ENCODE results near the gene NARF. TPM values are rescaled to one million over a fixed set of nuclear protein-coding genes. Genes with fewer than 3 reads are reported as not detected.

The NARF gene
- total and polyA plus RNA-seq, 2 donors (not counting 3 experiments of a cell fraction or from before 2014, with no cell fraction given): 83.4 to 158 TPM

DNA sequence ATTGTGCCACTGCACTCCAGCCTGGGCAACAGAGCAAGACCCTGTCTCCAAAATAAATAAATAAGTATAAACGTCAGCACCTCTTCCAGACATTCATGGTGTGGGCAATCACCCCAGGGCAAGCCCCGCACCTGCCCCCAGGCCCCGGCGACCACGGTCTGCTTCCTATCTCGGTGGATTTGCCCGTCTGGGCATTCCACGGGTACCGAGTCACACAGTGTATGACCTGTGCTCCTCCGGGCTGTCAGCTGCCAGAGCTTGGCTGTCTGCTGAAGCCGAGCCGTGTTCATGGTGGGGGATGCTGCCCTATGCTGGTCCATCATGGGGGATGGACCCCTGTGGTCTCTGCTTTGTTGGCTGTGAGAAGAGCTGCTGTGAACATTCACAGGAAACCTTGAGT lies 23.4 kb upstream of the NARF start:
- no peaks in the 10 kb centered on the region for H3K27me3 ChIP-seq (ENCODE audit: control insufficient read depth in 2 of 2, insufficient read depth in 2 of 2, low read length in 2 of 2)
- H4K20me1 ChIP-seq (replicated peaks; ENCODE audit: control insufficient read depth, extremely low read depth, insufficient read depth, low read length): no peaks in the 10 kb centered on the region
- ChIA-PET POLR2A (no interaction called here), CTCF (interaction anchor here (1.9 kb wide), 1 partner anchor 10 kb away, joined by 8 read pairs; no protein-coding TSS in a partner anchor)
- H2AFZ ChIP-seq (ENCODE audit: low read depth, low read length): no peak overlapping the region
- no peak overlapping the region for H3K4me2 ChIP-seq (ENCODE audit: insufficient read depth, low read length)
- H3K4me1 ChIP-seq (ENCODE audit: control insufficient read depth, extremely low read depth, insufficient read depth, low read length): no peaks in the 10 kb centered on the region
- H3K9me3 ChIP-seq (replicated peaks; ENCODE audit: control insufficient read depth, insufficient read depth, low read length): no peaks in the 10 kb centered on the region
- intact Hi-C loops (cut with micrococcal nuclease): no loop called here
- dilution Hi-C loops (cut with MboI; ENCODE audit: extremely low pct_ligation_motif_present, low sequenced_read_pairs): no loop called here
- DNase-seq (ENCODE audit: low read depth, low spot score): no peak
- H3K27ac ChIP-seq (ENCODE audit: insufficient read depth, low read depth, low read length): no peak overlapping the region
- no peak overlapping the region for H3K9ac ChIP-seq (replicated peaks; ENCODE audit: extremely low read depth, insufficient read depth, low read length)
- BruUV-seq (replicated peaks): no TSS peak
- H3K36me3 ChIP-seq (ENCODE audit: control insufficient read depth in 2 of 2, extremely low read depth in 1 of 2, insufficient read depth in 2 of 2, low read length in 2 of 2): no peaks in the 10 kb centered on the region
- FAIRE-seq: no peak
- no peaks in the 10 kb centered on the region for H3K79me2 ChIP-seq (ENCODE audit: control insufficient read depth, insufficient read depth, low read length)
- no peak overlapping the region for H3K4me3 ChIP-seq (replicated peaks in 1 of 3; ENCODE audit: insufficient read depth in 1 of 3, low read depth in 1 of 3, low read length in 3 of 3)
- no peak for TF ChIP-seq FOS (IDR thresholded peaks at IDR 0.05; ENCODE audit: borderline replicate concordance, insufficient read depth, low read length)
- TF ChIP-seq EZH2 (IDR thresholded peaks at IDR 0.05; ENCODE audit: borderline replicate concordance, low read depth, low read length, severe bottlenecking): no peak
- no peak for TF ChIP-seq MYC (IDR thresholded peaks at IDR 0.05; ENCODE audit: low read depth, low read length)
- TF ChIP-seq JUN (IDR thresholded peaks at IDR 0.05; ENCODE audit: borderline replicate concordance, insufficient read depth, insufficient read length, low read depth): no peak
- TF ChIP-seq GATA2 (IDR thresholded peaks at IDR 0.05; ENCODE audit: insufficient read depth, insufficient read length, low read depth, low read length): no peak
- TF ChIP-seq, protein P1, sequence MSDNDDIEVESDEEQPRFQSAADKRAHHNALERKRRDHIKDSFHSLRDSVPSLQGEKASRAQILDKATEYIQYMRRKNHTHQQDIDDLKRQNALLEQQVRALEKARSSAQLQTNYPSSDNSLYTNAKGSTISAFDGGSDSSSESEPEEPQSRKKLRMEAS (IDR thresholded peaks at IDR 0.05; ENCODE audit: insufficient read depth, insufficient read length): no peak
- TF ChIP-seq POLR2A (IDR thresholded peaks at IDR 0.05; ENCODE audit: low read depth, low read length): no peak
- no peak for TF ChIP-seq POLR2AphosphoS5 (IDR thresholded peaks at IDR 0.05; ENCODE audit: insufficient read depth, low read depth, low read length)
- TF ChIP-seq, protein P2, sequence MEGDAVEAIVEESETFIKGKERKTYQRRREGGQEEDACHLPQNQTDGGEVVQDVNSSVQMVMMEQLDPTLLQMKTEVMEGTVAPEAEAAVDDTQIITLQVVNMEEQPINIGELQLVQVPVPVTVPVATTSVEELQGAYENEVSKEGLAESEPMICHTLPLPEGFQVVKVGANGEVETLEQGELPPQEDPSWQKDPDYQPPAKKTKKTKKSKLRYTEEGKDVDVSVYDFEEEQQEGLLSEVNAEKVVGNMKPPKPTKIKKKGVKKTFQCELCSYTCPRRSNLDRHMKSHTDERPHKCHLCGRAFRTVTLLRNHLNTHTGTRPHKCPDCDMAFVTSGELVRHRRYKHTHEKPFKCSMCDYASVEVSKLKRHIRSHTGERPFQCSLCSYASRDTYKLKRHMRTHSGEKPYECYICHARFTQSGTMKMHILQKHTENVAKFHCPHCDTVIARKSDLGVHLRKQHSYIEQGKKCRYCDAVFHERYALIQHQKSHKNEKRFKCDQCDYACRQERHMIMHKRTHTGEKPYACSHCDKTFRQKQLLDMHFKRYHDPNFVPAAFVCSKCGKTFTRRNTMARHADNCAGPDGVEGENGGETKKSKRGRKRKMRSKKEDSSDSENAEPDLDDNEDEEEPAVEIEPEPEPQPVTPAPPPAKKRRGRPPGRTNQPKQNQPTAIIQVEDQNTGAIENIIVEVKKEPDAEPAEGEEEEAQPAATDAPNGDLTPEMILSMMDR (IDR thresholded peaks at IDR 0.05; ENCODE audit: extremely low read depth in 1 of 2, insufficient read depth in 1 of 2, low read depth in 1 of 2, low read length in 2 of 2): no peak
- no peaks in the 10 kb centered on the region for H3K9me1 ChIP-seq (replicated peaks; ENCODE audit: control insufficient read depth, extremely low read depth, insufficient read depth, low read length)

Data from endothelial cell of umbilical vein (primary cell).